Epithelial cell of esophagus (primary cell): ENCODE results near the gene BPIFB6.

Experiments used
- DNase-seq: peaks from one replicate; pipeline ENCODE4 v3.0.0; 2010; ENCODE audit warnings: low read depth
- H3K4me3 ChIP-seq: 2 replicates; pipeline ENCODE4 v1.5.1; 2011; ENCODE audit warnings: mild to moderate bottlenecking, low read length, control low read depth
- CTCF ChIP-seq: IDR thresholded peaks from 2 replicates; pipeline ENCODE4 v1.5.1; 2011; ENCODE audit warnings: low read depth, mild to moderate bottlenecking, low read length, control low read depth, inconsistent platforms; ENCODE audit not compliant: insufficient read depth; ENCODE audit errors: missing control alignments

BPIFB6 gene

DNA sequence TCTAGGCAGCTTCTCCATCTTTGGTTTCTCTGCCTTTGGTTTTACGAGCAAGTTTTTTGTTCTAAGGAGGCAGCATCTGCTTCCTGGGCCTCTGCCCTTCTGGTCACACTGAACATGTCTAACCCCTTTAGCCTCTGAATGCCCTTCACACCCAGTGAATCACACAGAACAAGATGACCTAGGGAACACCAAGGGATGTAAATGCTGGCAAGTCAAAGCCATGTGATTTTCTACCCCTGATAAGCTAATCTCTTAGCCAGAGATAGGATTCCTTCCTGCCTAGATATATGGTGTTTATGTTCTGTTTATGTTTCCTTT, 7.2 kb upstream of the BPIFB6 start:
- no peak for DNase-seq
- H3K4me3 ChIP-seq, result no peak overlapping the region
- TF ChIP-seq CTCF, result no peak

DNA sequence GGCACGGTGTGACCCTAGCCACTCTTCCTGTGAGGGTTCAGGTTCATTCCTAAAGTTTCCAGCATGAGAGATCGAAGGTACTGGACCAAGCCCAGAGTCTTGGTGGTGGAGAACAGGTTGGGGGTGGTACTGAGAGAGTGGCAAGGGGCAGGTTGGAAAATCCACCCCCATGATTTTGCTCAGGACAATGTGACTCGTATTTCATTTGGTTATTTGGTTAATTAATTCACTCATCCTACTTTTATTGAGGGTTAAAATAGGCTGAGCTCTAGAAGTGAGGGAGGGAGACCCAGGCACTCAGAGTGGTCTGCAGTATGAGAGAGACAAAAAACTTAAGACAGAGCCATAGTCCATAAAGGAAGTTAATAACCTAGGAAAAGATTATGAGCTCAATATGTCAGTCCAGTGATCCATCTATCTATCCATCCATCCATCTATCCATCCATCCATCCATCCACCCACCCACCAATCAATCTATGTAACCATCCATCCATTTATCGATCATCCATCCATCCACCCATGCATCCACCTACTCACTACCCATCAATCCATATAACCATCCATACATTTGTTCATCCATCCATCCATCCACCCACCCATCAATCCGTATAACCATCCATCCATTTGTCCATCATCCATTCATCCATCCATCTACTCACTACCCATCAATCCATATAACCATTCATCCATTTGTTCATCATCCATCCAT, 6.7 kb upstream of the BPIFB6 start:
- DNase-seq, result no peak
- no peak overlapping the region for H3K4me3 ChIP-seq
- TF ChIP-seq CTCF, result no peak

DNA sequence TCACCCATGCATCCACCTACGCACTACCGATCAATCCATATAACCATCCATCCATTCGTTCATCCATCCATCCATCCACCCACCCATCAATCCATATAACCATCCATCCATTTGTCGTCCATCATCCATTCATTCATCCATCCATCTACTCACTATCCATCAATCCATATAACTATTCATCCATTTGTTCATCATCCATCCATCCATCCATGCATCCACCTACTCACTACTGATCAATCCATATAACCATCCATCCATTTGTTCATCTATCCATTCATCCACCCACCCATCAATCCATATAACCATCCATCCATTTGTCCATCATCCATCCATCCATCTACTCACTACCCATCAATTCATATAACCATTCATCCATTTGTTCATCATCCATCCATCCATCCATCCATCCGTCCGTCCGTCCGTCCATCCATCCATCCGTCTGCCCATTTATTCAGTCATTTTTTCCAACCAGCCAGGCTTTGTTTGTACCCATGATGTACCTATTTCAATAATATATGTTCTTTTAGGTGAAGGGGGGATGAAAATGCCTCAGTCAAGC, 6.1 kb upstream of the BPIFB6 start:
- no peak overlapping the region for H3K4me3 ChIP-seq
- TF ChIP-seq CTCF, result no peak
- no peak for DNase-seq

DNA sequence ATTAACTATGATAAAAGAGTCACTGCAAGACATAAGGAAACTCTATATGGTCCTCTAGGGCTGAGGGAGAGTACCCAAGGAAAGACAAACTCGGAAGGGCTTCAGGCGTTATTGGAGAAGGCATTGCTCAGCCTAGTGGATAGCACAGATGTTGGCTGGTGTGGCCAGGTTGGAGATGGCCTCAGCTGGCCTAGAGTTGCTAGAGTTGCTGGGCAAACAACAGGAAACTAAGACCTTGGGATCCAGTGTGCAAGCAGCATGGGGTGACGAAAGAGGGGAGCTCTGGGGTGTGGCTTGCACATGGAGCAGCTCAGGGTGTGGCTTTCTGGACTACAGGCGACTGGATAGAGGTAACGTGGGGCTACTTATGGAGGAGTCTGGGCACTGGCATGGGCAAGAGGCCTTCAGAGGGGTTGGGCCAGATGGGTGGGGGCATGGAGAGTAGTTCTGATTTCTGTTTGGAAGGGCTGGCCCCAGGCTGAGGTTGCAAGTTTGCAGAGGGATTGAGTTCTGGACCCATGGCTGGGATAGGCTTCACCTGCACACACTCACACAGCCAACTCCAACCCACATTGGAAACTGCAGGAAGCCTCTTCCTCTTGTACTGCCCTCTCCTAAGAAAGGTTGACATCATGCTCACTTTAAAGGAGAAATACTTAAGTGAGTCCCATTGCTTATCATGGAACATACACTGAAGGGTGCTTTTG, 5.2 kb upstream of the BPIFB6 start:
- TF ChIP-seq CTCF, result no peak
- H3K4me3 ChIP-seq, result no peak overlapping the region
- DNase-seq, result no peak

GRCh38 chr20:33026779-33027759, 4.4 kb upstream of the BPIFB6 start:
- DNase-seq, result no peak
- no peak overlapping the region for H3K4me3 ChIP-seq
- no peak for TF ChIP-seq CTCF

GRCh38 chr20:33027769-33028751, 3.4 kb upstream of the BPIFB6 start:
- DNase-seq, result no peak
- H3K4me3 ChIP-seq, result no peak overlapping the region
- no peak for TF ChIP-seq CTCF
